Effector CD4-positive, alpha-beta T cell (primary cell): Measurements from ENCODE around the gene ELOVL3.
"Not testable (repeated sequence)": the region's sequence is repeated elsewhere in the genome, so short reads cannot be mapped to it uniquely, and the experiment has no call there.

ENCODE experiments used
- DNase-seq: peaks from one replicate; pipeline ENCODE4 v3.0.0-alpha.2; 2020
- total RNA-seq: gene quantifications from one replicate; lab custom pipeline; 2026; lab: John Stamatoyannopoulos, UW

Gene ELOVL3
- 0.75 reads per million for total RNA-seq

DNA sequence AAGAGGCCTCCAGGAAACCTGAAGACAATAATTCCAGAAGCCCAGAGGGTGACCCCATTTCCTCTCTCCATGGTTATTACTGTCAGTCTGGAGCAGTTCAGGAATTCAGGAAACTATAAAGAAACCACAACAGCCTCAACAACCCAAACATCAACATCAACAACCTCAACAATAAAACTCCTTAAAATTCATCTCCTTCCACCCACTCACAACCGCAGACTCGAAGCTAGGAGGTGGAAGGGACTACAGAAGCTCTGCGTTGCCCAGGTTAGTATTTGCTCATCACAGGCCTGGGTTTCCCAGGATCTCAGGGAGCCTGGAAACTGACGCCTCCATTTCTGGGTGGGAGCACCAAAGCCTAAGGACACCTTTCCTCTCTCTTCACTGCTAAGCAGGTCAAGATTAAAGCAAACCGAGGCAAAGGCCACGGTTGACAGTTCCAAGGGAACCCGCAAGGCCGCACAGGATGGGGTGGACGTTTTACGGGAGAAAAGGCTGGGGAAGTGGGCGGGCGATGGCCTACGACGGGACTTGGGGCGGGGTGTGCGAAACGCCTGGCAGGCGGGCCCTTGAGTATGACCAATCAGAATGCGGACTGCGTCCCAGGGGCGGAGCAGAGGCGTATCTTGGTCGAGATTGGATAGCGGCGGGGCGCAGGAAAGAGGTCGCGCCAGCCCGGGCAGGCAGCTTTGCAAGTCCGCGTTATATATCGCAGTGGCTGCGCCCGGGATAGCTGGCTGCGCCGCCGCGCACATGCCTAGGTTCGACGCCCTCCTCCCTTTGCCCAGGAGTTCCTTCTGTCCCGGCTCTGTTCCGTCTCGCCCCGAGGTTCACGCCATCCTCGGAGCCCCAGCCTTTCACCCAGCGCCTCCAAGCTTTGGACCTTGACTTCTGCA, at the start of gene ELOVL3:
TSS of gene ELOVL3 (plus strand) at position 654 of the 896 bp plus-strand sequence. CDS start 250 bp downstream, outside the sequence.
- DNase-seq, result peak; percentile 72

DNA sequence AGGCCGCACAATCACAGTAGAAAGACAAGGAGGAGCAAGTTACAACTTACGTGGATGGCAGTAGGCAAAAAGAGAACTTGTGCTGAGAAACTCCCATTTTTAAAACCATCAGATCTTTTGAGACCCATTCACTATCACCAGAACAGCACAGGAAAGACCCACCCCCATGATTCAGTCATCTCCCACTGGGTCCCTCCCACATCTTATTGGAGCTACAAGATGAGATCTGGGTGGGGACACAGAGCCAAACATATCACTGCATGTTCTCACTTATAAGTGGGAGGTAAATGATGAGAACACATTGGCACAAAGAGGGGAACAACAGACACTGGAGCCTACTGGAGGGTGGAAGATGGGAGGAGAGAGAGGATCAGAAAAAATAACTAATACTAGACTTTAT, 41.5 kb upstream of the ELOVL3 start:
- no peak for DNase-seq

GRCh38 chr10:102185272-102185671, 40.8 kb upstream of the ELOVL3 start:
- no peak for DNase-seq

DNA sequence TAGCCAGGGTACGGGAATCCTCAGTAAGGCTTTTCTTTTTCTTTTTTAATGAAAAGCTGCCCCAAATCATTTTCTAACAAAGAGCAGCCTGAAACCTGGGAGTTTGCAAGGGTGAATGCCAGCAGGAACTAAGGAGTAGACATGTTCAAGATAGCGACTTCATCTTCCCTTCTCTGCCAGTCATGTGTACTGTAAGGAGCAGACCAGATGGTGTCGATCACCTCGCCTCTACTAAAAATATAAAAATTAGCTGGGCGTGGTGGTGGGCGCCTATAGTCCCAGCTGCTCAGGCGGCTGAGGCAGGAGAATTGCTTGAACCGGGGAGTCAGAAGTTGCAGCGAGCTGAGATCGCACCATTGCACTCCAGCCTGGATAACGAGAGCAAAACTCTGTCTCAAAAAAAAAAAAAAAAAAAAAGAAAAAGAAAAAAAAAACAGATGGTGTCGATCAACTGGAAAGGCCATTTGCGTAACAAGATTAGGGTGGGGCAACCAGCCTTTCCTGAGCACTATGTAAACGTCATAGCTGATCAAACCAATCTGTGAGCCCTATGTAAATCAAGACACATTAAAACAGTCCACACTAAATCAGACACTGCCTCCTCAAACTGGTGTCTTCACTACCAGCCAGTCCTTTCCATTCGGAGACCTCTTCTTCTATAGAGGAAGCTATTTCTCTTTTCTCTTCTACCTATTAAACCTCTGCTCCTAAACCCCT, 40.1 kb upstream of the ELOVL3 start:
- DNase-seq, result no peak

- no peak for DNase-seq
These were observed 37.7 kb upstream of the ELOVL3 start for GRCh38 chr10:102188298-102188940.

DNA sequence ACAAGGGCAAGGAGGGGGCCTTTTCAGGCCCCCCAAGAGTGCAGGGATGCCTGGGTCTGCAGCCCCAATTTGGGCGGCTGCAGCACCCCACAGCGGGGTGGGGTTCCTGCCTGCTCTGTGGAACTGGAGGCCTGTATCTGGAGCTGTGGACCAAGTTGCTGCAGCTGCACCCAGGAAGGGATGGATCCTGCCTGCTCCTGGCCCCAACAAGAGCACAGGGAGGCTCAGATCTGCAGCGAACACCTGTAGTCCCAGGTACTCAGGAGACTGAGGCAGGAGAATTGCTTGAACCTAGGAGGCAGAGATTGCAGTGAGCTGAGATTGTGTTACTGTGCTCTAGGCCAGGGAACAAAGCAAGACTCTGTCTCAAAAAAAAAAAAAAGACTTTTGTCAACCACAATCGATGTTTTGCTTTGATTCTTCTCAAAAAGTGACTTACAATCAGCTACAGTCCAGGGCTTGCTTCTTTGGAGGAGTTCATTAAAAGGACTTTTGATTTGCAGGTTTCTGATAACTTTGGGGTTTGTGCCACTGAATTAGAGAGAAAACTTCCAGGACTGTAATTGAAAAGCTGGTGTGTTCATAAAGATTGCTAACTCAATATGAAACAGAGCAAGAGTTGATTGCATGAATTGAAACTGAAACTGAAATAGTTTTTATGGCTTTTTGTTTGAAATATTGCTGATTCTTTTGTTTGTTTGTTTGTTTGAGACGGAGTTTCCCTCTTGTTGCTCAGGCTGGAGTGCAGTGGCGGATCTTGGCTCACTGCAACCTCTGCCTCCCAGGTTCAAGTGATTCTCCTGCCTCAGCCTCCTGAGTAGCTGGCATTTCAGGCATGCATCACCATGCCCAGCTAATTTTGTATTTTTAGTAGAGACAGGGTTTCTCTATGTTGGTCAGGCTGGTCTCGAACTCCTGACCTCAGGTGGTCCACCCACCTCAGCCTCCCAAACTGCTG, 36.9 kb upstream of the ELOVL3 start:
- DNase-seq, result not testable (repeated sequence)

DNA sequence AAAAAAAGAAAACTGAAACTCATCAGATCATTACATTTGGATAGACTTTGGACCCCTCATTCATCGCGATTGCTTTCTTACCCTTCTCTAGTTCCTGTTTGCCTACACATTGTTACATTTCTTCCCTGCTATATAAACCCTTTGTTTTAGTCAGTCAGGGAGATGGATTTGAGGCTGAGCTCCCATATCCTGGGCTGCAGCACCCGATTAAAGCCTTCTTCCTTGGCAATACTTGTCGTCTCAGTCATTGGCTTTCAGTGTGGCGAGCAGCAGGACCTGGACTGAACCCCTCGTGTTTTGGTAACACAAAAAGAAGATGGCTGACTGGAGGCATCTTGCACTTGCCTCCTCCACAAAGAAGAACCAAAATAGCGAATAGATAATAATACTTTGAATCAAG, 34.1 kb upstream of the ELOVL3 start:
- no peak for DNase-seq

GRCh38 chr10:102195296-102195870, 30.7 kb upstream of the ELOVL3 start:
- no peak for DNase-seq

DNA sequence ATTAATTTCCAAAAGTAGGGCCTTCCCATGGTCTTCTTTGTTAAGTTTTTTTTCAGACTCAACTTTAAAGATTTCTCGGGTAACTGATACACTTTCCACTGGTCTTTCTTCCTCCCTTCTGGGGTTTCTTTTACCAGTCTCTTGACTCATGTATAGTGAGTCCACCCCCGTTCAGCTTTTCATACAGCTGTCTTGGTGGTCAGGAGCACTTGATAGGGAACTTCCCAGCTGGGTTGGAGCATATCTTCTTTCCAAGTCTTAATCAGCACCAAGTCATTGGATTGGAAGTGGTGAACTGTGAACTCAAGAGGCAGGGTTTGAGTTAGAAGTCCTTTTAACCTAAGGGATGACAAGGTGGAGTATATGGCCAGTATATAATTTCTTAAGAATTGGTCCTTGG, 29.2 kb upstream of the ELOVL3 start:
- no peak for DNase-seq

- no peak for DNase-seq
These were observed 28.1 kb upstream of the ELOVL3 start for GRCh38 chr10:102198027-102198426.

GRCh38 chr10:102200751-102201640, 25.1 kb upstream of the ELOVL3 start:
- no peak for DNase-seq

- no peak for DNase-seq
These were observed 23.7 kb upstream of the ELOVL3 start for GRCh38 chr10:102202386-102202785.

GRCh38 chr10:102208311-102209035, 17.6 kb upstream of the ELOVL3 start:
- DNase-seq, result no peak

DNA sequence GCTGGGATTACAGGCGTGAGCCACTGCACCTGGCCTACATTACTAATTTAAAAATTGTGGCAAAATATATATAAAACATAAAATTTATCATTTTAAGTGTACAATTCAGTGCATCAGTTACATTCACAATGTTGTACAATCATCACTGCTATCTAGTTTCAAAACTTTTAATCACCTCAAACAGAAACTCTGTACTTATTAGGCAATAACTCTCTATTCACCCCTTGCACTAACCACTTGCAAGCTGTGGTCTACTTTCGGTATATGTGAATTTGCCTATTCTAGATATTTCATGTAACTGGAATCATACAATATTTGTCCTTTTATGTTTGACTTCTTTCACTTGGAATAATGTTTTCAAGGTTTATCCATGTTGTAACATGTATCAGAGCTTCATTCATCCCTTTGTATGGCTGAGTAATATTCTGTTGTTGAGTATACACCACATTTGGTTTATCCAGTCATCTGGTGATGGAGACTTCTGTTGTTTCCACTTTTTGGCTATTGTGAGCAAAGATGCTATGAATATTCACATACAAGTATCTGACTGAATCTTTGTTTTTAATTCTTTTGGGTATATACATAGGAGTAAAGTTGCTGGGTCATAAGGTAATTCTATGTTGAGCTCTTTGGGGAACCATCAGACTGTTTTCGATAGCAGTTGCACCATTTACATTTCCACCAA, 14.3 kb upstream of the ELOVL3 start:
- no peak for DNase-seq

GRCh38 chr10:102213599-102213998, 12.5 kb upstream of the ELOVL3 start:
- not testable (repeated sequence) for DNase-seq

DNA sequence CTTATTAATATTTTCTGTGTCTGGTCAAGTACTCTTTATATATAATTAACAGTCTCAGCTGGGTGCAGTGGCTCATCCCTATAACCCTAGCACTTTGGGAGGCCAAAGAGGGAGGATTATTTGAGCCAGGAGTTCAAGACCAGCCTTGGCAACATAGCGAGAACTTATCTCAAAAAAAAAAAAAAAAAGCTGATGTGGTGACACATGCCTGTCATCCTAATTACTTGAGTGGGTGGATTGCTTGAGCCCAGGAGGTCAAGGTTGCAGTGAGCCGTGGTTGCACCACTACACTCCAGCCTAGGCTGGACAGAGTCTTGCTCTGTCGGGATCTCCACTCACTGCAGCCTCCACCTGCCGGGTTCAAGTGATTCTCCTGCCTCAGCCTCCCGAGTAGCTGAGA, 6.7 kb upstream of the ELOVL3 start:
- DNase-seq, result no peak

DNA sequence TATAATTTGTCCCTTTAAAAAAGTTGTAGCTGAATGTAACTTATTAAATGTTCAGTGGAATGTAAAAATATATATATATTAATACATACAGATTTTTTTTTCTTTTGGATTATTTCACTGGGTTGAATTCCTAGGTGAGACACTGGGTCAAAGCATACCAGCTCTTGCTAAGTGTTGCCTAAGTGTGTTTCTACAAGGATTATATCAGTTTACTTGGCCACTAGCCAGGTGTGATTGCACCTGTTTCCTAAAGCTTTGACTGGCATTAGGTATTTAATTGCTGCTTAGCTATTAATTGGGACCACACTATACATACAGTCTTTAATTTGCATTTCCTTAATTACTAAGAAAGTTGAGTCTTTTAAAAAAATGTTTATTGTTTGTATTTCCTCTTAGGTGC, 5.5 kb upstream of the ELOVL3 start:
- no peak for DNase-seq

GRCh38 chr10:102222797-102223196, 3.3 kb upstream of the ELOVL3 start:
- no peak for DNase-seq

DNA sequence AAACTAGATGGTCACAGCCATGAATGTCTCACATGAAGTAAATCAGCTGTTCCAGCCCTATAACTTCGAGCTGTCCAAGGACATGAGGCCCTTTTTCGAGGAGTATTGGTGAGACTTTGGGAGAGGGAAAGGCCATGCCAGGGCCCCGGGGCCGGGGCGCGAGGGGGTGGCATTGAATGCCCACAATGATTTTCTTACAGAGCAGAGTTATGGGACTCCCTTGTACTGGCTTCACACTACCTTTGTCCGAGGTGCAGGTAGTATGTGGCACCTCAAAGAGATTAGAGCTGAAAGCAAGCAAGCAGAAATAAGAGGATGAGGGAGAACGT, 407 bp downstream of the ELOVL3 start:
- no peak for DNase-seq

DNA sequence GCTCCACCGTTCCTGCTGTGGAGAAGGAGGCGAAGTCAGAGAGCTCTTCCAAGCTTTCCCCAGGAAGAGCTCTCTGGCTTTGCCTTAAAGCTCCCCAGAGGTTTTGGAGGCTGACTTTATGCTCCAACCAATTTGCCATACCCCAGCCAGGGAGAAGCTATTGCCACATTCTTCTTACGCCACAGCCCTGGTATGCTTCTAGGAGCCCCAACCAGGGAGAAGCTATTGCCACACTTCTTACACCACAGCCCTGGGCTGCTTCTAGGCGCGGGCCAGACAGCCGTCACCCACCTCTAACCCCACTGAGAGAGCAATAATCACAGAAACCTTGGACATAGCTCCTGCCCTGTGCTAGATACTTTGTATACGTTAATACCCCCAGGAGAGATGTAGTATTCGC, 951 bp downstream of the ELOVL3 start:
- no peak for DNase-seq
